H1 (cell line): Measurements from ENCODE around the gene ZDHHC19. TPM values are rescaled to one million over a fixed set of nuclear protein-coding genes. Genes with fewer than 3 reads are reported as not detected.
A peak's percentile ranks its signal among the peaks of the same experiment; 100 is the strongest.

ENCODE experiments used
- BRCA1 ChIP-seq: IDR thresholded peaks from 2 replicates; pipeline ENCODE4 v1.6.1; 2012; ENCODE audit warnings: low read depth, low read length, improper control_type of control experiment
- CBX8 ChIP-seq: fragments of 300-800, 300-1000 bp; sonication (generic); IDR thresholded peaks from 2 replicates; pipeline ENCODE4 v1.7.1; 2016; ENCODE audit warnings: low read depth, low read length, borderline replicate concordance
- CEBPB ChIP-seq: IDR thresholded peaks from 2 replicates; pipeline ENCODE4 v1.6.1; 2012; ENCODE audit warnings: low read depth, low read length
- EGR1 ChIP-seq: IDR thresholded peaks from 2 replicates; pipeline ENCODE4 v1.6.1; 2011; ENCODE audit warnings: low read depth, low read length, borderline replicate concordance
- EP300 ChIP-seq, 2 experiments: IDR thresholded peaks; 1 replicate in 1 of 2; 2 replicates in 1 of 2; pipeline ENCODE4 v1.6.1; 2011 to 2012; ENCODE audit warnings: low read depth in 2 of 2, low read length in 2 of 2, mild to moderate bottlenecking in 2 of 2, borderline replicate concordance in 1 of 2, inconsistent platforms in 1 of 2, moderate library complexity in 1 of 2
- GABPA ChIP-seq: IDR thresholded peaks from 2 replicates; pipeline ENCODE4 v1.6.1; 2011; ENCODE audit warnings: mild to moderate bottlenecking, low read length, moderate library complexity, borderline replicate concordance; ENCODE audit not compliant: insufficient read depth
- KDM5A ChIP-seq: fragments of 200-600 bp; IDR thresholded peaks from 2 replicates; pipeline ENCODE4 v1.7.1; 2012; ENCODE audit warnings: mild to moderate bottlenecking, low read length, inconsistent platforms, mixed read lengths
- NANOG ChIP-seq: IDR thresholded peaks from 2 replicates; pipeline ENCODE4 v1.6.1; 2011; ENCODE audit warnings: low read length, low read depth, mild to moderate bottlenecking, inconsistent platforms; ENCODE audit not compliant: insufficient read depth, poor library complexity, severe bottlenecking
- NRF1 ChIP-seq: IDR thresholded peaks from 2 replicates; pipeline ENCODE4 v1.6.1; 2011; ENCODE audit warnings: mild to moderate bottlenecking, low read depth, low read length, improper control_type of control experiment
- POLR2A ChIP-seq, 2 experiments: IDR thresholded peaks; 1 replicate in 1 of 2; 2 replicates in 1 of 2; pipeline ENCODE4 v1.6.1; 2011; ENCODE audit warnings: low read depth in 2 of 2, low read length in 2 of 2, mild to moderate bottlenecking in 2 of 2; ENCODE audit errors: control extremely low read depth in 1 of 2
- RAD21 ChIP-seq, 2 experiments: IDR thresholded peaks in 1 of 2; conservative IDR thresholded peaks in 1 of 2; 2 replicates each; pipeline ENCODE4 v1.6.1; 2011; ENCODE audit warnings: low read depth in 2 of 2, low read length in 2 of 2, improper control_type of control experiment in 1 of 2, inconsistent platforms in 1 of 2, mild to moderate bottlenecking in 1 of 2, moderate library complexity in 1 of 2
- RFX5 ChIP-seq: IDR thresholded peaks from 2 replicates; pipeline ENCODE4 v1.6.1; 2011; ENCODE audit warnings: low read depth, low read length, improper control_type of control experiment, borderline replicate concordance
- RNF2 ChIP-seq: fragments of 200-900, 300-1000 bp; sonication (generic); IDR thresholded peaks from 2 replicates; pipeline ENCODE4 v1.7.1; 2016; ENCODE audit warnings: borderline replicate concordance, low read depth, mild to moderate bottlenecking, antibody characterized with exemption, low read length; ENCODE audit not compliant: poor library complexity, severe bottlenecking; ENCODE audit errors: missing control alignments
- SAP30 ChIP-seq: fragments of 300-600 bp; sonication (generic); IDR thresholded peaks from 2 replicates; pipeline ENCODE4 v1.7.1; 2012; ENCODE audit warnings: low read length, moderate library complexity, mild to moderate bottlenecking, inconsistent platforms; ENCODE audit not compliant: insufficient read depth, insufficient replicate concordance
- SIX5 ChIP-seq: IDR thresholded peaks from 2 replicates; pipeline ENCODE4 v1.6.1; 2011; ENCODE audit warnings: mild to moderate bottlenecking, low read depth, low read length
- SP1 ChIP-seq: IDR thresholded peaks from 2 replicates; pipeline ENCODE4 v1.6.1; 2011; ENCODE audit warnings: low read depth, low read length
- SUZ12 ChIP-seq: fragments of 200-600 bp; sonication (generic); IDR thresholded peaks from 2 replicates; pipeline ENCODE4 v1.6.1; 2012; ENCODE audit warnings: mild to moderate bottlenecking, inconsistent platforms, low read length, moderate library complexity, mixed read lengths
- TBP ChIP-seq: IDR thresholded peaks from 2 replicates; pipeline ENCODE4 v1.6.1; 2011; ENCODE audit warnings: low read depth, low read length, improper control_type of control experiment
- TCF12 ChIP-seq: IDR thresholded peaks from 2 replicates; pipeline ENCODE4 v1.6.1; 2011; ENCODE audit warnings: low read depth, mild to moderate bottlenecking, low read length
- TEAD4 ChIP-seq: IDR thresholded peaks from 2 replicates; pipeline ENCODE4 v1.6.1; 2012; ENCODE audit warnings: low read depth, low read length, inconsistent platforms, mixed read lengths
- YY1 ChIP-seq: IDR thresholded peaks from 2 replicates; pipeline ENCODE4 v1.6.1; 2011; ENCODE audit warnings: low read depth, mild to moderate bottlenecking, low read length
- polyA plus RNA-seq, 7 experiments: library from polyadenylated mRNA; depleted of rRNA in 3 of 7; stranded (reverse) in 5 of 7; unstranded in 2 of 7; fragments of >200 nt in 5 of 7; fragments of 200-250 nt in 2 of 7; gene quantifications; 1 replicate in 5 of 7; 2 replicates in 1 of 7; 4 replicates in 1 of 7; pipeline versions ENCODE4 v1.2.1 to v1.2.3, GENCODE V29; 2011 to 2013; ENCODE audit warnings: missing spikeins in 2 of 7, mixed read lengths in 2 of 7
- total RNA-seq: library from RNA; stranded (reverse); fragmentation: NEBNext Ultra II Directional; extraction: Animal tissue kit (Norgen Biotek cat#: 25700); gene quantifications from 2 replicates; pipeline ENCODE4 v1.2.1, GENCODE V29; 2021
- TF ChIP-seq, protein P1 (sequence below): IDR thresholded peaks from 2 replicates; pipeline ENCODE4 v1.6.1; 2011; ENCODE audit warnings: low read length, improper control_type of control experiment

The ZDHHC19 gene
- total and polyA plus RNA-seq, 2 of the 8 experiments (the other 6 are each of a cell fraction or from before 2014, with no cell fraction given) = 2.5 to 4.1 TPM

DNA sequence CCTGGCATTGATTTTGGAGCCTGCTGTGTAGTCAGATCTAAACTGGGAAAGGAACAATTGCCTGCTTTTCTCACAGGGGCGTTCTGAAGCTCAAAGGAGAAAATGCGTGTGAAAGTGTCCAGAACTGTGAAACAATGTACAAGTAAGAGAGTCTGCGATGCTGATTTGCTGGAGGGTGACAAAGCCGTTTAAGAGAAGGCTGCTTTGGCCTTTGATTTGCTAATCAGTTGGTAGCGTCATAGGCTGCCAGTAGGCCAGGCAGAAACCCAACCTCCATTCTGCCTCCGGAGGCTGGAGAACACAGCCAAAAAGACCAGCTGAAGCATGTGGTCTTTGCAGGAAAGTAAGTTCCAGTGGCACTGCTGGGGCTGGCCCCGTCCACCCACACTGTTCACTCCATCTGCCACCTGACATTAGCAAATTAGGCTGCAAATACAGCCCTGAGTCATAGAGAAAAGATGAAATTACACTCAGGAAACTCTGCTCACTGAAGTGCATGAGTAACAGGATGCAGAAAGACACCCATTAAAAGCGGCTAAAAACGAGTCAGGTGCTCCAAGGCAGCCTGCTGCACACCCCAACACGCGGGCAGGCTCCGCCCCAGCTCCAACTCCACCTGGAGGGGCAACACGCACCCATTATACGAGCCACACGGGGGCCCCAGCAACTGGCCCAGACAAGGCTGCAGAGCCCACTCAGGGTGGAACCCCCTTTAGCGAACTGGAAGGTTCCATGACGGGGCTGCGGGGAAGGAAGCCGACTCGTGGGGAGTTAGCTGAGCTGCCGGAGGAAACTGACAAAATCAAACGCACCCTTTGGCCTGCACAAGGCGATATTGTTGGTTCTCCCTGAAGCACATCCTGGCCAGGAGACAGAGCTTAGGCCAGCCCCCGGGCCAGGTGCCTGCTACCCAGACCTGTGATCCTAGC is 31.6 kb downstream of the ZDHHC19 start (continued):
- TF ChIP-seq RNF2 = no peak
- no peak for TF ChIP-seq NANOG
- TF ChIP-seq GABPA = no peak
- no peak for TF ChIP-seq EP300 (IDR thresholded peaks at IDR 0.05; ENCODE audit: borderline replicate concordance in 1 of 2, low read depth in 2 of 2, low read length in 2 of 2)
- no peak for TF ChIP-seq KDM5A
- no peak for TF ChIP-seq NRF1
- no peak for TF ChIP-seq SAP30
- TF ChIP-seq RFX5 = no peak
- no peak for TF ChIP-seq SIX5
- peak in 1 of 2 experiments; percentile 57; a peak in 1 of 3 replicates for TF ChIP-seq POLR2A (IDR thresholded peaks at IDR 0.05; ENCODE audit: control extremely low read depth in 1 of 2, low read depth in 2 of 2, low read length in 2 of 2)
- no peak for TF ChIP-seq BRCA1
- no peak for TF ChIP-seq CBX8
- no peak for TF ChIP-seq TEAD4
- TF ChIP-seq CEBPB = no peak
- no peak; the same call in 1 of the 2 replicates for TF ChIP-seq TBP
- TF ChIP-seq SUZ12 = no peak
- 0 out of 2 replicates have a peak, but pooled peaks have one; percentile 22 for TF ChIP-seq YY1
- TF ChIP-seq, protein P1, sequence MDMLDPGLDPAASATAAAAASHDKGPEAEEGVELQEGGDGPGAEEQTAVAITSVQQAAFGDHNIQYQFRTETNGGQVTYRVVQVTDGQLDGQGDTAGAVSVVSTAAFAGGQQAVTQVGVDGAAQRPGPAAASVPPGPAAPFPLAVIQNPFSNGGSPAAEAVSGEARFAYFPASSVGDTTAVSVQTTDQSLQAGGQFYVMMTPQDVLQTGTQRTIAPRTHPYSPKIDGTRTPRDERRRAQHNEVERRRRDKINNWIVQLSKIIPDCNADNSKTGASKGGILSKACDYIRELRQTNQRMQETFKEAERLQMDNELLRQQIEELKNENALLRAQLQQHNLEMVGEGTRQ = no peak
- TF ChIP-seq SP1 = 0 out of 2 replicates have a peak, but pooled peaks have one; percentile 21
- no peak for TF ChIP-seq TCF12
- TF ChIP-seq RAD21 (IDR thresholded peaks at IDR 0.05 in 1 of 2, conservative IDR thresholded peaks at IDR 0.05 in 1 of 2; ENCODE audit: low read depth in 2 of 2, low read length in 2 of 2) = peak; percentile 12 to 34; a peak in 1 of 4 replicates
- TF ChIP-seq EGR1 = no peak
